Measurements from ENCODE around the gene ZNF862.

- no peak for TF ChIP-seq CTCF (conservative IDR thresholded peaks at IDR 0.05; ENCODE audit: low read length)
- no peak for TF ChIP-seq EZH2phosphoT487 (IDR thresholded peaks at IDR 0.05; ENCODE audit: borderline replicate concordance, low read depth, low read length)
These were observed 481 bp upstream of the ZNF862 start for GRCh38 chr7:149837564-149838223.
